PC-3 (cell line): ENCODE results near the gene CFAP58. TPM values are rescaled to one million over a fixed set of nuclear protein-coding genes. Genes with fewer than 3 reads are reported as not detected.
A peak's percentile ranks its signal among the peaks of the same experiment; 100 is the strongest.

ENCODE experiments used
- ATAC-seq: fragments of 200-7000 bp; cut with Tn5 transposase; 2 replicates; pipeline ENCODE4 v1.9.1; 2020; ENCODE audit warnings: mild to moderate bottlenecking, moderate library complexity
- BruUV-seq: library from RNA; stranded (reverse); fragments of 400-500 nt; replicated peaks from 2 replicates; lab custom pipeline; 2021; lab: Mats Ljungman, UMichigan
- CTCF ChIA-PET: fragments of 300-600 bp; sonication (Branson Sonifier 250); formaldehyde crosslinking; loops from one replicate; lab custom pipeline; 2022; ENCODE audit warnings: antibody characterized with exemption; lab: Charles Lee
- POLR2A ChIA-PET: fragments of 300-600 bp; sonication (Branson Sonifier 250); formaldehyde crosslinking; loops from one replicate; lab custom pipeline; 2022; ENCODE audit warnings: antibody characterized with exemption; ENCODE audit not compliant: unreplicated experiment; lab: Charles Lee
- DNase-seq: peaks from one replicate; pipeline ENCODE4 v3.0.0-alpha.2; 2015
- H2AFZ ChIP-seq: fragments of 300-600 bp; sonication (generic); 2 replicates; pipeline ENCODE4 v1.6.0; 2016; ENCODE audit warnings: antibody characterized with exemption, low read length
- H3F3A ChIP-seq: fragments of 300-600 bp; sonication (generic); one replicate; pipeline ENCODE4 v1.6.0; 2017; ENCODE audit warnings: antibody characterized with exemption, low read length, control low read depth, mild to moderate bottlenecking; ENCODE audit not compliant: unreplicated experiment
- H3K27ac ChIP-seq: fragments of 300-600 bp; sonication (generic); 2 replicates; pipeline ENCODE4 v1.5.1; 2016; ENCODE audit warnings: mild to moderate bottlenecking, low read length
- H3K27me3 ChIP-seq: fragments of 300-600 bp; sonication (generic); 2 replicates; pipeline ENCODE4 v1.6.1; 2016; ENCODE audit warnings: low read length, mixed read lengths
- H3K36me3 ChIP-seq: fragments of 300-600 bp; sonication (generic); 2 replicates; pipeline ENCODE4 v1.6.1; 2016; ENCODE audit warnings: low read depth, mixed run types, low read length, mixed read lengths
- H3K4me1 ChIP-seq: fragments of 300-600 bp; sonication (generic); 2 replicates; pipeline ENCODE4 v1.5.1; 2016; ENCODE audit warnings: low read length; ENCODE audit not compliant: insufficient read depth
- H3K4me2 ChIP-seq: fragments of 300-600 bp; sonication (generic); 2 replicates; pipeline ENCODE4 v1.6.0; 2016; ENCODE audit warnings: low read length
- H3K4me3 ChIP-seq: fragments of 300-600 bp; sonication (generic); 2 replicates; pipeline ENCODE4 v1.5.1; 2016; ENCODE audit warnings: mild to moderate bottlenecking, low read length, mixed read lengths
- H3K79me2 ChIP-seq: fragments of 300-600 bp; sonication (generic); 2 replicates; pipeline ENCODE4 v1.6.1; 2017; ENCODE audit warnings: low read length, mixed read lengths
- H3K9ac ChIP-seq: fragments of 300-600 bp; sonication (generic); 2 replicates; pipeline ENCODE4 v1.6.0; 2016; ENCODE audit warnings: mild to moderate bottlenecking, low read length
- H3K9me2 ChIP-seq: fragments of 300-600 bp; sonication (generic); replicated peaks from 2 replicates; pipeline ENCODE4 v1.6.1; 2016; ENCODE audit warnings: mixed run types, low read length, mixed read lengths
- H3K9me3 ChIP-seq: fragments of 300-600 bp; sonication (generic); 2 replicates; pipeline ENCODE4 v1.6.1; 2016; ENCODE audit warnings: low read length, mixed read lengths
- H4K20me1 ChIP-seq: fragments of 300-600 bp; sonication (generic); 2 replicates; pipeline ENCODE4 v1.6.1; 2016; ENCODE audit warnings: low read length, mixed read lengths
- CTCF ChIP-seq: fragments of 300-600 bp; sonication (generic); conservative IDR thresholded peaks from 2 replicates; pipeline ENCODE4 v1.5.1; 2017; ENCODE audit warnings: antibody characterized with exemption, low read depth, mild to moderate bottlenecking, low read length
- EZH2 ChIP-seq: fragments of 300-600 bp; sonication (generic); IDR thresholded peaks from one replicate; pipeline ENCODE4 v1.6.1; 2017; ENCODE audit warnings: antibody characterized with exemption, mild to moderate bottlenecking, low read length; ENCODE audit not compliant: unreplicated experiment
- EZH2phosphoT487 ChIP-seq: fragments of 300-600 bp; sonication (generic); IDR thresholded peaks from 2 replicates; pipeline ENCODE4 v1.6.1; 2018; ENCODE audit warnings: mild to moderate bottlenecking, antibody characterized with exemption, low read length, borderline replicate concordance
- intact Hi-C: fragments of 100-400 bp; cut with micrococcal nuclease; formaldehyde crosslinking; loops from 2 replicates; pipeline ENCODE4 v1.9.0; 2023
- total RNA-seq: library from RNA; depleted of rRNA; stranded (reverse); fragments of >200 nt; gene quantifications from 2 replicates; pipeline ENCODE4 v1.2.3, GENCODE V29; 2014

The CFAP58 gene
- total RNA-seq, 1 experiment from 2014 or later: 0.26 TPM

GRCh38 chr10:104340111-104340526 is 13.5 kb upstream of the CFAP58 start:
- peak; percentile 13; the same call in 1 of the 2 replicates for ATAC-seq
- ChIA-PET CTCF (no interaction called here), POLR2A (interaction anchor here (0.6 kb wide), 1 partner anchor 11 kb away, joined by 3 read pairs; no protein-coding TSS in a partner anchor)
- Histone ChIP-seq H3K9me3 (no peaks in the 10 kb centered on the region), H3K79me2 (peaks cover 34% of the 10 kb centered on the region), H3K9me2 (no peaks in the 10 kb centered on the region), H3K27me3 (no peaks in the 10 kb centered on the region), H3K4me3 (peak overlapping the region; percentile 93; the same call in 1 of the 2 replicates), H3F3A (no peaks in the 10 kb centered on the region), H3K9ac (no peak overlapping the region), H3K36me3 (no peaks in the 10 kb centered on the region), H4K20me1 (peaks cover 16% of the 10 kb centered on the region), H2AFZ (no peak overlapping the region), H3K27ac (no peak overlapping the region), H3K4me1 (peaks cover 27% of the 10 kb centered on the region), H3K4me2 (peak overlapping the region; percentile 99)
- BruUV-seq: no TSS peak
- TF ChIP-seq EZH2 (no peak), EZH2phosphoT487 (no peak), CTCF (no peak)
- no peak for DNase-seq
- intact Hi-C loops: no loop called here

GRCh38 chr10:104340641-104341040 is 13.0 kb upstream of the CFAP58 start:
- intact Hi-C loops: no loop called here
- H3K27ac ChIP-seq: no peak overlapping the region
- peaks cover 22% of the 10 kb centered on the region for H3K4me1 ChIP-seq
- no peaks in the 10 kb centered on the region for H3K27me3 ChIP-seq
- DNase-seq (no peak), ATAC-seq (no peak)
- H3K9me3 ChIP-seq: no peaks in the 10 kb centered on the region
- no peak overlapping the region for H3K9ac ChIP-seq
- no peak overlapping the region for H3K4me2 ChIP-seq
- H3K79me2 ChIP-seq: peaks cover 29% of the 10 kb centered on the region
- CTCF ChIA-PET: no interaction called here
- peaks cover 16% of the 10 kb centered on the region for H4K20me1 ChIP-seq
- no peak overlapping the region for H2AFZ ChIP-seq
- H3K4me3 ChIP-seq: no peak overlapping the region
- H3K36me3 ChIP-seq: no peaks in the 10 kb centered on the region
- H3F3A ChIP-seq: no peaks in the 10 kb centered on the region
- POLR2A ChIA-PET: no interaction called here
- no peaks in the 10 kb centered on the region for H3K9me2 ChIP-seq
- BruUV-seq: no TSS peak
- TF ChIP-seq CTCF (no peak), EZH2 (no peak), EZH2phosphoT487 (no peak)

GRCh38 chr10:104342941-104343411 is 10.7 kb upstream of the CFAP58 start:
- no peak overlapping the region for H2AFZ ChIP-seq
- H3K27ac ChIP-seq: no peak overlapping the region
- no peak for TF ChIP-seq CTCF
- no peak for TF ChIP-seq EZH2
- TF ChIP-seq EZH2phosphoT487: no peak
- CTCF ChIA-PET: no interaction called here
- POLR2A ChIA-PET: no interaction called here
- no peaks in the 10 kb centered on the region for H3F3A ChIP-seq
- no peak overlapping the region for H3K9ac ChIP-seq
- H3K9me3 ChIP-seq: no peaks in the 10 kb centered on the region
- H3K9me2 ChIP-seq: no peaks in the 10 kb centered on the region
- H3K4me3 ChIP-seq: no peak overlapping the region
- H3K79me2 ChIP-seq: peaks cover 5% of the 10 kb centered on the region
- H3K36me3 ChIP-seq: no peaks in the 10 kb centered on the region
- no peaks in the 10 kb centered on the region for H3K27me3 ChIP-seq
- no peaks in the 10 kb centered on the region for H4K20me1 ChIP-seq
- no peak overlapping the region for H3K4me2 ChIP-seq
- no peak for ATAC-seq
- H3K4me1 ChIP-seq: peaks cover 13% of the 10 kb centered on the region
- no TSS peak for BruUV-seq
- DNase-seq: no peak
- intact Hi-C loops: no loop called here
